Brain microvascular endothelial cell (primary cell): Measurements from ENCODE around the gene LYPD1.

ENCODE experiments used
- DNase-seq: peaks from one replicate; pipeline ENCODE4 v3.0.0-alpha.2; 2020
- H3K27ac ChIP-seq: fragments of 250-450 bp; sonication (Bioruptor Pico); 2 replicates; pipeline ENCODE4 v1.5.1; 2020; ENCODE audit warnings: mild to moderate bottlenecking, moderate library complexity
- H3K27me3 ChIP-seq: fragments of 250-450 bp; sonication (Bioruptor Pico); replicated peaks from 2 replicates; pipeline ENCODE4 v1.5.1; 2020; ENCODE audit warnings: mild to moderate bottlenecking
- H3K36me3 ChIP-seq: fragments of 250-450 bp; sonication (Bioruptor Pico); replicated peaks from 2 replicates; pipeline ENCODE4 v1.5.1; 2020; ENCODE audit warnings: mild to moderate bottlenecking
- H3K4me3 ChIP-seq: 2 replicates; pipeline ENCODE4 v1.5.1; 2011; ENCODE audit warnings: low read depth, mild to moderate bottlenecking, control low read depth, low read length, moderate library complexity
- CTCF ChIP-seq: IDR thresholded peaks from 2 replicates; pipeline ENCODE4 v1.5.1; 2011; ENCODE audit warnings: low read depth, mild to moderate bottlenecking, moderate library complexity, low read length, control low read depth, inconsistent platforms; ENCODE audit errors: missing control alignments
- in situ Hi-C: cut with HindIII; loops from 2 replicates; pipeline ENCODE4 v1.10.0; 2017; ENCODE audit warnings: low sequenced_read_pairs, low pct_ligation_motif_present

Gene LYPD1, protein sequence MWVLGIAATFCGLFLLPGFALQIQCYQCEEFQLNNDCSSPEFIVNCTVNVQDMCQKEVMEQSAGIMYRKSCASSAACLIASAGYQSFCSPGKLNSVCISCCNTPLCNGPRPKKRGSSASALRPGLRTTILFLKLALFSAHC

GRCh38 chr2:132669908-132670495, at the start of gene LYPD1:
TSS of gene LYPD1 (minus strand) at chr2:132670205. CDS start at chr2:132669932, 273 bp downstream.
- no peak for DNase-seq
- Histone ChIP-seq H3K36me3 (no peaks in the 10 kb centered on the region), H3K27me3 (no peaks in the 10 kb centered on the region), H3K4me3 (peak within 1 kb of the TSS; percentile 61), H3K27ac (peak within 1 kb of the TSS; percentile 8)
- TF ChIP-seq CTCF: no peak
- in situ Hi-C loops: no loop called here

DNA sequence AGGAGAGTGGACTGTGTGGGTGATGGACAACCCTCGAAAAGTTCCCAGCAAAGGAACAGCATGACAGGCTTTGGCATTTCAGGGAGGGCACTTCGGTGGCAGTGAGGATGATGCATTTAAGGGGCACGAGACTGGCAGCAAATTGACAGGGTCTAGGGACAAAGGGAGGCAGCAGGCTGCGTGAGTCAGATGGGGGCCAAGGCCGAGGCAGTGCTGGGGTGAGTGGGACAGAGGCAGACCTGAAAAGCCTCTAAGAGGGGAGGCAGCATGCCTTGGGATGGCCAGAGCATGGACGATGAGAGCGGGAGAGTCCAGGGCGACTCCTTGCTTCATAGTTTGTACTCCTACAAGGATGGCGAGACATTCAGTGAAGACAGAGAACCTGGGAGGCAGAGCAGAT, 49.5 kb upstream of the LYPD1 start:
- H3K36me3 ChIP-seq: no peaks in the 10 kb centered on the region
- H3K4me3 ChIP-seq: no peak overlapping the region
- no peak overlapping the region for H3K27ac ChIP-seq
- TF ChIP-seq CTCF: no peak
- DNase-seq: no peak
- no peaks in the 10 kb centered on the region for H3K27me3 ChIP-seq
- in situ Hi-C loops: no loop called here

GRCh38 chr2:132716954-132717353, 46.9 kb upstream of the LYPD1 start:
- Histone ChIP-seq H3K4me3 (no peak overlapping the region), H3K36me3 (no peaks in the 10 kb centered on the region), H3K27me3 (no peaks in the 10 kb centered on the region), H3K27ac (no peak overlapping the region)
- no peak for TF ChIP-seq CTCF
- DNase-seq: no peak
- in situ Hi-C loops: no loop called here

- H3K27me3 ChIP-seq: no peaks in the 10 kb centered on the region
- TF ChIP-seq CTCF: no peak
- DNase-seq: no peak
- H3K27ac ChIP-seq: no peak overlapping the region
- H3K36me3 ChIP-seq: no peaks in the 10 kb centered on the region
- H3K4me3 ChIP-seq: no peak overlapping the region
- in situ Hi-C loops: no loop called here
Measured at GRCh38 chr2:132715386-132716351, 45.7 kb upstream of the LYPD1 start.

DNA sequence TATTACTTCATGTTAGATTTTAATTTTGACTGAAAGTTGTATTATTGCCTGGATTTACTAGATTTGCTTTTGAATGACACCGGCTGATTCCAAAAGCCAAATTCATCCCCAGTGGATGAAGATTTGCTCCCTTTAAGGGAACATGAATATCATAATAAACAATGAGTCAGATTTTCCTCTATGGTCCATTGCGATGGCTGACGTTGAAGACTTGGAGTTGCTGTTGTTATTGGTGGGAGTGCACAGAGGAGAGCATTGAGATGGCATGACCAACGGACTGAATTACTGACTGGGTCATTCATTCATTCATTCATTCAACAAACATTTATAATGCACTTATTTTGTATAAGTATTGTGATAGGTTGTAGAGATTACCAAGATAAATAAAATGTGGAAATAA, 33.4 kb upstream of the LYPD1 start:
- Histone ChIP-seq H3K4me3 (no peak overlapping the region), H3K27me3 (no peaks in the 10 kb centered on the region), H3K27ac (no peak overlapping the region), H3K36me3 (no peaks in the 10 kb centered on the region)
- DNase-seq: peak; percentile 58
- no peak for TF ChIP-seq CTCF
- in situ Hi-C loops: no loop called here
